Trophoblast cell (in vitro differentiated cells and primary cell): ENCODE measurements around the gene KCNAB1.

ENCODE experiments used
- DNase-seq, 2 donors: peaks; one replicate each; pipeline ENCODE4 v3.0.0-alpha.2; 2016
- H2AFZ ChIP-seq: 2 replicates; pipeline ENCODE4 v1.6.1; 2013; ENCODE audit warnings: low read length, moderate library complexity, mild to moderate bottlenecking; ENCODE audit not compliant: insufficient read depth, poor library complexity
- H2AK5ac ChIP-seq: 2 replicates; pipeline ENCODE4 v1.6.1; 2013; ENCODE audit warnings: mild to moderate bottlenecking, low read length
- H2BK120ac ChIP-seq: 2 replicates; pipeline ENCODE4 v1.6.1; 2013; ENCODE audit warnings: low read length, mild to moderate bottlenecking, moderate library complexity; ENCODE audit not compliant: insufficient read depth, poor library complexity
- H2BK12ac ChIP-seq: 2 replicates; pipeline ENCODE4 v1.6.1; 2013; ENCODE audit warnings: mild to moderate bottlenecking, low read length, moderate library complexity
- H2BK5ac ChIP-seq: 2 replicates; pipeline ENCODE4 v1.6.1; 2013; ENCODE audit warnings: low read length, low read depth, moderate library complexity, mild to moderate bottlenecking; ENCODE audit not compliant: poor library complexity
- H3K14ac ChIP-seq: 2 replicates; pipeline ENCODE4 v1.6.1; 2013; ENCODE audit warnings: mild to moderate bottlenecking, low read length
- H3K18ac ChIP-seq: 2 replicates; pipeline ENCODE4 v1.6.1; 2013; ENCODE audit warnings: mild to moderate bottlenecking, low read length
- H3K23ac ChIP-seq: 2 replicates; pipeline ENCODE4 v1.6.1; 2013; ENCODE audit warnings: low read length
- H3K27ac ChIP-seq: 2 replicates; pipeline ENCODE4 v1.5.1; 2013; ENCODE audit warnings: low read depth, mild to moderate bottlenecking, inconsistent platforms, low read length, moderate library complexity
- H3K27me3 ChIP-seq: 2 replicates; pipeline ENCODE4 v1.6.1; 2013; ENCODE audit warnings: inconsistent platforms, mild to moderate bottlenecking, low read length, moderate library complexity; ENCODE audit not compliant: insufficient read depth
- H3K36me3 ChIP-seq, 2 experiments: 1 replicate in 1 of 2; 2 replicates in 1 of 2; pipeline ENCODE4 v1.6.1; 2013; ENCODE audit warnings: low read length in 2 of 2, mild to moderate bottlenecking in 2 of 2, moderate library complexity in 1 of 2; ENCODE audit not compliant: insufficient read depth in 2 of 2, control insufficient read depth in 1 of 2
- H3K4ac ChIP-seq: 2 replicates; pipeline ENCODE4 v1.6.1; 2013; ENCODE audit warnings: low read depth, mild to moderate bottlenecking, low read length, moderate library complexity
- H3K4me1 ChIP-seq, 2 experiments: 1 replicate in 1 of 2; 2 replicates in 1 of 2; pipeline ENCODE4 v1.6.1; 2013; ENCODE audit warnings: low read length in 2 of 2, mild to moderate bottlenecking in 2 of 2, moderate library complexity in 1 of 2; ENCODE audit not compliant: insufficient read depth in 2 of 2, control insufficient read depth in 1 of 2
- H3K4me2 ChIP-seq: 2 replicates; pipeline ENCODE4 v1.6.1; 2013; ENCODE audit warnings: inconsistent platforms, mild to moderate bottlenecking, low read length, moderate library complexity
- H3K4me3 ChIP-seq: 2 replicates; pipeline ENCODE4 v1.5.1; 2013; ENCODE audit warnings: mild to moderate bottlenecking, low read depth, low read length, inconsistent platforms
- H3K79me1 ChIP-seq: one replicate; pipeline ENCODE4 v1.6.1; 2013; ENCODE audit warnings: low read length
- H3K79me2 ChIP-seq: 2 replicates; pipeline ENCODE4 v1.6.1; 2013; ENCODE audit warnings: low read length, mild to moderate bottlenecking; ENCODE audit not compliant: control insufficient read depth, insufficient read depth, poor library complexity
- H3K9ac ChIP-seq: 2 replicates; pipeline ENCODE4 v1.6.1; 2013; ENCODE audit warnings: mild to moderate bottlenecking, low read length
- H3K9me3 ChIP-seq: 2 replicates; pipeline ENCODE4 v1.6.1; 2013; ENCODE audit warnings: low read depth, mild to moderate bottlenecking, control low read depth, inconsistent platforms, low read length; ENCODE audit not compliant: insufficient read depth
- H4K12ac ChIP-seq: 2 replicates; pipeline ENCODE4 v1.6.1; 2013; ENCODE audit warnings: low read depth, mild to moderate bottlenecking, low read length, moderate library complexity
- H4K8ac ChIP-seq: 2 replicates; pipeline ENCODE4 v1.6.1; 2013; ENCODE audit warnings: low read depth, mild to moderate bottlenecking, low read length, moderate library complexity
- H4K91ac ChIP-seq: one replicate; pipeline ENCODE4 v1.6.1; 2013; ENCODE audit warnings: low read depth, mild to moderate bottlenecking, low read length, moderate library complexity
- WGBS: extraction: QIAGEN DNeasy Blood & Tissue Kit; methylation state at CpG from one replicate; pipeline ENCODE4 v1.1.7; 2013; ENCODE audit warnings: missing lambda C conversion rate; ENCODE audit not compliant: insufficient read length, insufficient coverage; ENCODE audit errors: extremely low coverage; 5-methylcytosine and 5-hydroxymethylcytosine counted together

The KCNAB1 gene

GRCh38 chr3:156216216-156216615 lies 95.8 kb downstream of the KCNAB1 start:
- no peak overlapping the region for H3K23ac ChIP-seq
- no peak overlapping the region for H2AK5ac ChIP-seq
- H4K12ac ChIP-seq, result no peak overlapping the region
- H3K9me3 ChIP-seq, result no peaks in the 10 kb centered on the region
- H2BK5ac ChIP-seq, result no peak overlapping the region
- H3K9ac ChIP-seq, result no peak overlapping the region
- peak; percentile 88 to 94 for DNase-seq
- H3K27ac ChIP-seq, result no peak overlapping the region
- no peak overlapping the region for H3K4ac ChIP-seq
- no peaks in the 10 kb centered on the region for H3K79me1 ChIP-seq
- no peaks in the 10 kb centered on the region for H3K27me3 ChIP-seq
- no peaks in the 10 kb centered on the region for H3K36me3 ChIP-seq
- no peak overlapping the region for H3K4me2 ChIP-seq
- H3K79me2 ChIP-seq, result no peaks in the 10 kb centered on the region
- H3K14ac ChIP-seq, result no peak overlapping the region
- no peak overlapping the region for H3K18ac ChIP-seq
- no CpG with 5 or more reads among the region's 2 CpGs for WGBS
- no peak overlapping the region for H3K4me3 ChIP-seq
- no peak overlapping the region for H2AFZ ChIP-seq
- no peak overlapping the region for H2BK120ac ChIP-seq
- H4K8ac ChIP-seq, result no peak overlapping the region
- H4K91ac ChIP-seq, result no peak overlapping the region
- no peak overlapping the region for H2BK12ac ChIP-seq
- H3K4me1 ChIP-seq, result peaks cover 7% of the 10 kb centered on the region in 2 experiments

- Histone ChIP-seq H3K9ac (no peak overlapping the region), H3K4me3 (no peak overlapping the region), H4K12ac (no peak overlapping the region), H3K27ac (no peak overlapping the region), H2AFZ (no peak overlapping the region), H3K4ac (no peak overlapping the region), H2BK120ac (no peak overlapping the region), H2AK5ac (no peak overlapping the region), H3K27me3 (no peaks in the 10 kb centered on the region), H3K4me1 (peaks cover 7% of the 10 kb centered on the region in 2 experiments), H3K79me2 (no peaks in the 10 kb centered on the region), H3K36me3 (no peaks in the 10 kb centered on the region), H4K8ac (no peak overlapping the region), H3K18ac (no peak overlapping the region), H3K79me1 (no peaks in the 10 kb centered on the region), H3K4me2 (no peak overlapping the region), H2BK12ac (no peak overlapping the region), H3K9me3 (no peaks in the 10 kb centered on the region), H2BK5ac (no peak overlapping the region), H3K14ac (no peak overlapping the region), H3K23ac (no peak overlapping the region), H4K91ac (no peak overlapping the region)
- no CpG with 5 or more reads among the region's 3 CpGs for WGBS
- DNase-seq, result no peak
These were observed 96.5 kb downstream of the KCNAB1 start for GRCh38 chr3:156216852-156217251.

GRCh38 chr3:156217674-156218352 lies 97.4 kb downstream of the KCNAB1 start:
- Histone ChIP-seq H3K4me3 (no peak overlapping the region), H4K91ac (no peak overlapping the region), H2BK120ac (no peak overlapping the region), H2AFZ (no peak overlapping the region), H3K79me1 (no peaks in the 10 kb centered on the region), H3K9me3 (no peaks in the 10 kb centered on the region), H4K8ac (no peak overlapping the region), H3K9ac (no peak overlapping the region), H3K27me3 (no peaks in the 10 kb centered on the region), H3K4me1 (peaks cover 7% of the 10 kb centered on the region in 2 experiments), H2BK12ac (no peak overlapping the region), H3K14ac (no peak overlapping the region), H3K79me2 (no peaks in the 10 kb centered on the region), H3K4ac (no peak overlapping the region), H3K36me3 (no peaks in the 10 kb centered on the region), H3K4me2 (peak overlapping the region; percentile 16), H2BK5ac (no peak overlapping the region), H3K23ac (no peak overlapping the region), H2AK5ac (no peak overlapping the region), H4K12ac (no peak overlapping the region), H3K18ac (no peak overlapping the region), H3K27ac (peak overlapping the region; percentile 7)
- no CpG with 5 or more reads among the region's 9 CpGs for WGBS
- DNase-seq, result peak; percentile 87 to 94

GRCh38 chr3:156218353-156218744 lies 98.0 kb downstream of the KCNAB1 start:
- Histone ChIP-seq H2BK5ac (no peak overlapping the region), H3K79me2 (no peaks in the 10 kb centered on the region), H2AK5ac (no peak overlapping the region), H2AFZ (no peak overlapping the region), H3K27me3 (no peaks in the 10 kb centered on the region), H3K4ac (no peak overlapping the region), H2BK12ac (no peak overlapping the region), H3K14ac (no peak overlapping the region), H3K9me3 (no peaks in the 10 kb centered on the region), H4K8ac (no peak overlapping the region), H3K18ac (no peak overlapping the region), H3K79me1 (no peaks in the 10 kb centered on the region), H3K4me3 (no peak overlapping the region), H3K4me1 (peaks cover 7% of the 10 kb centered on the region in 2 experiments), H4K12ac (no peak overlapping the region), H3K23ac (no peak overlapping the region), H4K91ac (no peak overlapping the region), H3K27ac (no peak overlapping the region), H3K4me2 (peak overlapping the region; percentile 16), H2BK120ac (no peak overlapping the region), H3K36me3 (no peaks in the 10 kb centered on the region), H3K9ac (no peak overlapping the region)
- no CpG with 5 or more reads among the region's 3 CpGs for WGBS
- DNase-seq, result peak; percentile 72 to 89
